ENCODE data around the gene TICRR. TPM values are rescaled to one million over a fixed set of nuclear protein-coding genes. Genes with fewer than 3 reads are reported as not detected.

TICRR gene
- total RNA-seq, 1 experiment from 2014 or later: 37.4 TPM

GRCh38 chr15:89526601-89527441 lies 48.4 kb upstream of the TICRR start:
- H3K27ac Mint-ChIP-seq: no peak overlapping the region
- no peaks in the 10 kb centered on the region; the same call in 1 of the 2 replicates for H3K27me3 Mint-ChIP-seq (ENCODE audit: low read depth)
- TF ChIP-seq, protein P1, sequence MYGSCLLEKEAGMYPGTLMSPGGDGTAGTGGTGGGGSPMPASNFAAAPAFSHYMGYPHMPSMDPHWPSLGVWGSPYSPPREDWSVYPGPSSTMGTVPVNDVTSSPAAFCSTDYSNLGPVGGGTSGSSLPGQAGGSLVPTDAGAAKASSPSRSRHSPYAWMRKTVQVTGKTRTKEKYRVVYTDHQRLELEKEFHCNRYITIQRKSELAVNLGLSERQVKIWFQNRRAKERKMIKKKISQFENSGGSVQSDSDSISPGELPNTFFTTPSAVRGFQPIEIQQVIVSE (CRISPR knock-in tag; IDR thresholded peaks at IDR 0.05; ENCODE audit: borderline replicate concordance): no peak
- TF ChIP-seq JUN (CRISPR knock-in tag; IDR thresholded peaks at IDR 0.05) (no peak), OVOL2 (CRISPR knock-in tag; IDR thresholded peaks at IDR 0.05; ENCODE audit: borderline replicate concordance) (no peak)
- no peak for DNase-seq (ENCODE audit: low spot score)
- H3K4me1 Mint-ChIP-seq: peaks cover 3% of the 10 kb centered on the region
- no peaks in the 10 kb centered on the region for H3K36me3 Mint-ChIP-seq
- no peak for ATAC-seq
- POLR2A ChIA-PET: no interaction called here
- no peak overlapping the region for H3K4me3 Mint-ChIP-seq
- CTCF ChIA-PET: no interaction called here
- no peaks in the 10 kb centered on the region for H3K9me3 Mint-ChIP-seq

GRCh38 chr15:89528757-89529352 lies 46.4 kb upstream of the TICRR start:
- Mint-ChIP-seq H3K4me1 (peaks cover 7% of the 10 kb centered on the region), H3K4me3 (no peak overlapping the region), H3K27ac (no peak overlapping the region), H3K36me3 (peaks cover 1% of the 10 kb centered on the region), H3K9me3 (peaks cover 6% of the 10 kb centered on the region), H3K27me3 (ENCODE audit: low read depth) (no peaks in the 10 kb centered on the region; the same call in none of the 2 replicates)
- ChIA-PET CTCF (interaction anchor here (1.0 kb wide), 1 partner anchor 170 kb away, joined by 3 read pairs; no protein-coding TSS in a partner anchor), POLR2A (no interaction called here)
- no peak for DNase-seq (ENCODE audit: low spot score)
- no peak for ATAC-seq
- TF ChIP-seq, protein P2, sequence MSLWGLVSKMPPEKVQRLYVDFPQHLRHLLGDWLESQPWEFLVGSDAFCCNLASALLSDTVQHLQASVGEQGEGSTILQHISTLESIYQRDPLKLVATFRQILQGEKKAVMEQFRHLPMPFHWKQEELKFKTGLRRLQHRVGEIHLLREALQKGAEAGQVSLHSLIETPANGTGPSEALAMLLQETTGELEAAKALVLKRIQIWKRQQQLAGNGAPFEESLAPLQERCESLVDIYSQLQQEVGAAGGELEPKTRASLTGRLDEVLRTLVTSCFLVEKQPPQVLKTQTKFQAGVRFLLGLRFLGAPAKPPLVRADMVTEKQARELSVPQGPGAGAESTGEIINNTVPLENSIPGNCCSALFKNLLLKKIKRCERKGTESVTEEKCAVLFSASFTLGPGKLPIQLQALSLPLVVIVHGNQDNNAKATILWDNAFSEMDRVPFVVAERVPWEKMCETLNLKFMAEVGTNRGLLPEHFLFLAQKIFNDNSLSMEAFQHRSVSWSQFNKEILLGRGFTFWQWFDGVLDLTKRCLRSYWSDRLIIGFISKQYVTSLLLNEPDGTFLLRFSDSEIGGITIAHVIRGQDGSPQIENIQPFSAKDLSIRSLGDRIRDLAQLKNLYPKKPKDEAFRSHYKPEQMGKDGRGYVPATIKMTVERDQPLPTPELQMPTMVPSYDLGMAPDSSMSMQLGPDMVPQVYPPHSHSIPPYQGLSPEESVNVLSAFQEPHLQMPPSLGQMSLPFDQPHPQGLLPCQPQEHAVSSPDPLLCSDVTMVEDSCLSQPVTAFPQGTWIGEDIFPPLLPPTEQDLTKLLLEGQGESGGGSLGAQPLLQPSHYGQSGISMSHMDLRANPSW (CRISPR knock-in tag; conservative IDR thresholded peaks at IDR 0.05; ENCODE audit: low read depth): no peak
- TF ChIP-seq EMX1 (CRISPR knock-in tag; IDR thresholded peaks at IDR 0.05): no peak
- TF ChIP-seq JAZF1 (CRISPR knock-in tag; IDR thresholded peaks at IDR 0.05): no peak
- TF ChIP-seq PREB (CRISPR knock-in tag; IDR thresholded peaks at IDR 0.05; ENCODE audit: borderline replicate concordance): no peak
- no peak for TF ChIP-seq NFYB (CRISPR knock-in tag; conservative IDR thresholded peaks at IDR 0.05; ENCODE audit: low read depth)
- TF ChIP-seq E2F1 (CRISPR knock-in tag; IDR thresholded peaks at IDR 0.05): no peak
- no peak for TF ChIP-seq ERG (CRISPR knock-in tag; IDR thresholded peaks at IDR 0.05)
- TF ChIP-seq TCF7 (CRISPR knock-in tag; IDR thresholded peaks at IDR 0.05; ENCODE audit: low read depth): no peak
- no peak for TF ChIP-seq NR3C1 (CRISPR knock-in tag; conservative IDR thresholded peaks at IDR 0.05; ENCODE audit: low read depth)
- TF ChIP-seq SP1 (CRISPR knock-in tag; conservative IDR thresholded peaks at IDR 0.05): no peak
- TF ChIP-seq, protein P3, sequence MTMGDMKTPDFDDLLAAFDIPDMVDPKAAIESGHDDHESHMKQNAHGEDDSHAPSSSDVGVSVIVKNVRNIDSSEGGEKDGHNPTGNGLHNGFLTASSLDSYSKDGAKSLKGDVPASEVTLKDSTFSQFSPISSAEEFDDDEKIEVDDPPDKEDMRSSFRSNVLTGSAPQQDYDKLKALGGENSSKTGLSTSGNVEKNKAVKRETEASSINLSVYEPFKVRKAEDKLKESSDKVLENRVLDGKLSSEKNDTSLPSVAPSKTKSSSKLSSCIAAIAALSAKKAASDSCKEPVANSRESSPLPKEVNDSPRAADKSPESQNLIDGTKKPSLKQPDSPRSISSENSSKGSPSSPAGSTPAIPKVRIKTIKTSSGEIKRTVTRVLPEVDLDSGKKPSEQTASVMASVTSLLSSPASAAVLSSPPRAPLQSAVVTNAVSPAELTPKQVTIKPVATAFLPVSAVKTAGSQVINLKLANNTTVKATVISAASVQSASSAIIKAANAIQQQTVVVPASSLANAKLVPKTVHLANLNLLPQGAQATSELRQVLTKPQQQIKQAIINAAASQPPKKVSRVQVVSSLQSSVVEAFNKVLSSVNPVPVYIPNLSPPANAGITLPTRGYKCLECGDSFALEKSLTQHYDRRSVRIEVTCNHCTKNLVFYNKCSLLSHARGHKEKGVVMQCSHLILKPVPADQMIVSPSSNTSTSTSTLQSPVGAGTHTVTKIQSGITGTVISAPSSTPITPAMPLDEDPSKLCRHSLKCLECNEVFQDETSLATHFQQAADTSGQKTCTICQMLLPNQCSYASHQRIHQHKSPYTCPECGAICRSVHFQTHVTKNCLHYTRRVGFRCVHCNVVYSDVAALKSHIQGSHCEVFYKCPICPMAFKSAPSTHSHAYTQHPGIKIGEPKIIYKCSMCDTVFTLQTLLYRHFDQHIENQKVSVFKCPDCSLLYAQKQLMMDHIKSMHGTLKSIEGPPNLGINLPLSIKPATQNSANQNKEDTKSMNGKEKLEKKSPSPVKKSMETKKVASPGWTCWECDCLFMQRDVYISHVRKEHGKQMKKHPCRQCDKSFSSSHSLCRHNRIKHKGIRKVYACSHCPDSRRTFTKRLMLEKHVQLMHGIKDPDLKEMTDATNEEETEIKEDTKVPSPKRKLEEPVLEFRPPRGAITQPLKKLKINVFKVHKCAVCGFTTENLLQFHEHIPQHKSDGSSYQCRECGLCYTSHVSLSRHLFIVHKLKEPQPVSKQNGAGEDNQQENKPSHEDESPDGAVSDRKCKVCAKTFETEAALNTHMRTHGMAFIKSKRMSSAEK (CRISPR knock-in tag; IDR thresholded peaks at IDR 0.05; ENCODE audit: borderline replicate concordance): no peak
- no peak for TF ChIP-seq GTF2I (CRISPR knock-in tag; conservative IDR thresholded peaks at IDR 0.05)
- no peak for TF ChIP-seq CREM (CRISPR knock-in tag; IDR thresholded peaks at IDR 0.05)
- TF ChIP-seq ZNF219 (CRISPR knock-in tag; IDR thresholded peaks at IDR 0.05; ENCODE audit: borderline replicate concordance): no peak
- no peak for TF ChIP-seq NFE2L1 (CRISPR knock-in tag; IDR thresholded peaks at IDR 0.05)
- TF ChIP-seq, protein P4, sequence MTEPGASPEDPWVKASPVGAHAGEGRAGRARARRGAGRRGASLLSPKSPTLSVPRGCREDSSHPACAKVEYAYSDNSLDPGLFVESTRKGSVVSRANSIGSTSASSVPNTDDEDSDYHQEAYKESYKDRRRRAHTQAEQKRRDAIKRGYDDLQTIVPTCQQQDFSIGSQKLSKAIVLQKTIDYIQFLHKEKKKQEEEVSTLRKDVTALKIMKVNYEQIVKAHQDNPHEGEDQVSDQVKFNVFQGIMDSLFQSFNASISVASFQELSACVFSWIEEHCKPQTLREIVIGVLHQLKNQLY (CRISPR knock-in tag; IDR thresholded peaks at IDR 0.05): no peak
- TF ChIP-seq TEAD4 (CRISPR knock-in tag; IDR thresholded peaks at IDR 0.05): no peak
- no peak for TF ChIP-seq FOXJ3 (CRISPR knock-in tag; IDR thresholded peaks at IDR 0.05; ENCODE audit: borderline replicate concordance)

All from WTC11 (cell line).